SJCRH30 (cell line): ENCODE results near the gene DDX42. TPM values are rescaled to one million over a fixed set of nuclear protein-coding genes. Genes with fewer than 3 reads are reported as not detected.

Experiments used
- DNase-seq, 2 experiments: peaks; one replicate each; pipeline ENCODE4 v3.0.0-alpha.2; 2015 to 2020
- H3K27ac ChIP-seq: fragments of 250-450 bp; sonication (Bioruptor Pico); 2 replicates; pipeline ENCODE4 v1.5.1; 2020; ENCODE audit warnings: mild to moderate bottlenecking, moderate library complexity
- H3K27me3 ChIP-seq: fragments of 250-450 bp; sonication (Bioruptor Pico); 2 replicates; pipeline ENCODE4 v1.5.1; 2020; ENCODE audit warnings: mild to moderate bottlenecking, moderate library complexity
- H3K36me3 ChIP-seq: fragments of 250-450 bp; sonication (Bioruptor Pico); 2 replicates; pipeline ENCODE4 v1.5.1; 2020; ENCODE audit warnings: mild to moderate bottlenecking, moderate library complexity
- H3K4me1 ChIP-seq: fragments of 250-450 bp; sonication (Bioruptor Pico); 2 replicates; pipeline ENCODE4 v1.5.1; 2020; ENCODE audit warnings: mild to moderate bottlenecking, moderate library complexity
- H3K4me3 ChIP-seq: fragments of 250-450 bp; sonication (Bioruptor Pico); 2 replicates; pipeline ENCODE4 v1.5.1; 2020; ENCODE audit warnings: mild to moderate bottlenecking, moderate library complexity
- H3K9me3 ChIP-seq: fragments of 250-450 bp; sonication (Bioruptor Pico); replicated peaks from 2 replicates; pipeline ENCODE4 v1.5.1; 2020; ENCODE audit warnings: mild to moderate bottlenecking, moderate library complexity
- total RNA-seq: library from RNA; depleted of rRNA; stranded (reverse); fragments of >200 nt; shearing (Covaris generic); gene quantifications from 2 replicates; pipeline ENCODE4 v1.2.3, GENCODE V29; 2014

The DDX42 gene
- total RNA-seq, 1 experiment from 2014 or later = 78.7 TPM

DNA sequence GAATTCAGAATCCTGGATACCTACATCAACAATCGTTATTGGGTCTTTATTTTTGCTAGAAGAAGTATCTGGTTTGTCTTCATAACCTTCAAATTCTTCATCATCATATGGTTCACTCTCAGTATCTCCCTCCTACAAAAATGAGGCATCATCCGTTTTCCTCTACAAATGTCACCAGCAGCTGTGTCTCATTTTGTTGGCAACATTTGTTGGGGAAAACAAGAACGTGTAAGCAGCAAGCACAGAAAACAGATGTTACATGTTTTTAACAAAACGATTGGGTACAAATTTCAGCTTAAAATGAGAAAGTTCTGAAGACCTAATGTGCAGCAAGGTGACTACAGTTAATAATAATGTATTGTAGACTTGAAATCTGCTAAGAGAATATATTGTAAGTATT is 9.3 kb upstream of the DDX42 start:
- H3K4me1 ChIP-seq = no peaks in the 10 kb centered on the region
- H3K9me3 ChIP-seq = no peaks in the 10 kb centered on the region
- no peaks in the 10 kb centered on the region for H3K27me3 ChIP-seq
- no peak for DNase-seq
- H3K36me3 ChIP-seq = peaks cover 46% of the 10 kb centered on the region
- no peak overlapping the region for H3K4me3 ChIP-seq
- H3K27ac ChIP-seq = no peak overlapping the region

DNA sequence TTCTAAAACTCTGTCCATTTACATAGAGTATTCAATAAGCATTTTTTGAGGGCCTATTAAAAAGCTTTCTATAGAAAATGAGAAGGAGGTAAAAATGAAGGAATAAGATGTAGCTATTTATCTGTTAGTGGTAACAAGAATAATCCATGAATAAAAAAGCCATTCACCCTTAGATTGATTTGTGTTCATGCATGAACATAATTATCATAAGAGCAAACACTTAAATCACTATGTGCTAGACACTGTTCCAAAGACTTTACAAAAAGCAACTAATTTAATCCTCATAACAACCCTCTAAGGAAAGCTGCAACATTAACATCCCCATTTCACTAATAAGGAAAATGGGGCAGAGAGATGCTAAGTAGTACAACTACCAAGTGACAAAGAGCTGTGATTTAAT is 7.2 kb upstream of the DDX42 start:
- DNase-seq = no peak
- H3K4me3 ChIP-seq = no peak overlapping the region
- no peaks in the 10 kb centered on the region for H3K27me3 ChIP-seq
- H3K9me3 ChIP-seq = no peaks in the 10 kb centered on the region
- no peaks in the 10 kb centered on the region for H3K4me1 ChIP-seq
- no peak overlapping the region for H3K27ac ChIP-seq
- peaks cover 38% of the 10 kb centered on the region for H3K36me3 ChIP-seq

- Histone ChIP-seq H3K9me3 (no peaks in the 10 kb centered on the region), H3K4me3 (no peak overlapping the region), H3K27me3 (no peaks in the 10 kb centered on the region), H3K27ac (no peak overlapping the region), H3K36me3 (peaks cover 23% of the 10 kb centered on the region), H3K4me1 (no peaks in the 10 kb centered on the region)
- no peak for DNase-seq
Measured at GRCh38 chr17:63768433-63768832, 5.5 kb upstream of the DDX42 start.

DNA sequence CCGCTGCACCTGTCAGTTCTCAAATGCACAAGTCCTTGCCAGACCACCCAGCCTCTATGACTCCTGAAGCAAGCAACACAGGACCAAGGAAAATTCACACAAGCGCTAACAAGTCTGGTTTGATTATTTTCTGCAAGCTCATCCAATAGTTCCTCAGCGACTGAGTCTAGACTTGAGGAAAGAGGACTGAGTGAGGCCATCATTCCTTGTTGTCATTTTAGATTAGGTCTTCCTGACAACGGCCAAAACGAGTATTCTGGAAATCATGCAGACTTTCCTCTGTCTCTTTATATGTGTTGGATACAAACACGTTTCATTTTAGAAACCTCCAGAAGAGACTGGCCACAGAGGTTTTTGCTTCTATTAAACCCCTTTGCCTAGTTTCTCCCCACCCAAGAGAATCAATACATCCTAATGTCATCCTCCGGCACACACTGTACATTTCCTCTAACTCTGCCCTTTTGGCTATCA is 1.1 kb upstream of the DDX42 start:
- Histone ChIP-seq H3K36me3 (peaks cover 12% of the 10 kb centered on the region), H3K9me3 (no peaks in the 10 kb centered on the region)
- DNase-seq = peak; percentile 29 to 48

DNA sequence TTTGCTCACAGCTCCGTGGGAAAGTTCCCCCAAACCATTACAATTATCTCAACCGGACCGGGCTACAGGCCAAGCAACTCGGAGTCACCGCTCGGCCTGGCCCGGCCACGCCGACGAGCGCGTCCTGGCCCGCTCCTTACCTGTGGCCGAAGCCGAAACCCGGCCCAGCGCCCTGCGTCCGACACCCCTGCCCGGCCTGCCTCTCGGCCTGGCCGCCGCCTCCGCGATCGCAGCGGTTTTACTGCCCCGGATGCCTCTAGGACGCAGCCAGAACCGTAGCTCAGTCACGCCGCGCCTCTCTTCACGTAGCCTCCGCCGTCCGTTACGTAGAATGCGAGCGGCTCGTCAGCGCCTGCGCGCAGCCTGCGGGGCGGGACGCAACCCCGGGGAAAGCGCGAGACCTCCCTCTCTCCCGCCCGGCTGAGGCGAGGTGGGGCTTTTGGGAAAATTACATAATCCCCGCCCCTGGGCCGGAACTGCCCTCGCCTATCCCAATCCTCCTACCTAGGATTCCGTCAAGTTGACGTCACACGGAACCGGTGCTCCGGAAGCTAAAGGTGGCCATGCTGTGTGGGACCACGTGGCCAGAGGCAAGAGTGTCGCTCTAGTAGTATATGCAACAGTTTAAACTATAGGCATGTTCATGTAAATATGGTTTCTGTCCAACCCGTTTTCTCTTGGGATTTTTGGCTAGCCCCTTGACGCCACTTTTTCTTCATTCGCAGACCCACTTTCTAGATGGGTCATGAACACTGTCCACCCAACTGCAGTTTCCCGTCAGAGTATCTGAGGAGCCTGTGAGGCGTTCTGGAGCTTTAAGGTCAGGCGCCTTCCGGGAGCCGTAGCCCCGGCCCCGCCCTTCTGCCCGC is 464 bp upstream of the DDX42 start, which contains the start of gene CCDC47:
Gene CCDC47 (minus strand): TSS at position 326 of the 869 bp plus-strand sequence. CDS start 7,422 bp downstream, outside the sequence.
- Histone ChIP-seq H3K9me3 (no peaks in the 10 kb centered on the region), H3K4me3 (peak within 1 kb of the TSS; percentile 74), H3K4me1 (no peaks in the 10 kb centered on the region), H3K27ac (peak within 1 kb of the TSS; percentile 96), H3K36me3 (peaks cover 13% of the 10 kb centered on the region), H3K27me3 (no peaks in the 10 kb centered on the region)
- DNase-seq = peak; percentile 98 to 99

More for the DNA sequence above, 1.1 kb upstream of the DDX42 start:
- Histone ChIP-seq H3K27ac (peak overlapping the region; percentile 96), H3K4me3 (peak overlapping the region; percentile 74), H3K27me3 (no peaks in the 10 kb centered on the region), H3K4me1 (no peaks in the 10 kb centered on the region)

- DNase-seq = peak in 1 of 2 experiments; percentile 8
Measured at GRCh38 chr17:63774969-63775265, 947 bp downstream of the DDX42 start.

DNA sequence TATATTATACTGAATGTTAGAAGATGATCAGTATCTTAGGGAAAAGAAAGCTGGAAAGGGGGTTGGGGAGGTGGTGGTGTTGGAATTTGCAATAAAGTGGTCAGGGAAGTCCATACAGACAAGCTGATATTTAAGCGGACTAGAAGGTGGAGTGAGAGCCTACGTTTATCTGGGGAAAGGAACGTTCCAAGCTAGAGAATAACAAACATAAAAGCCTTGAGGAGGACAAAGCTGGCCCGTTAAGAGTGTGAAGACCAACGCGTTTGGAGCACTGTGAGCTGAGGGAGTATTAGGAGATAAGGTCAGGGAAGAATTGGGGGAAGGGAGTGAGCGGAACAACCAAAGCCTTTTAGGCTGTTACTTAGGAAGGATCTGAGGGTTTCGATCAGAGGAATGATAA is 1.4 kb downstream of the DDX42 start:
- peak in 1 of 2 experiments; percentile 2 for DNase-seq
- H3K9me3 ChIP-seq = no peaks in the 10 kb centered on the region
- H3K27ac ChIP-seq = no peak overlapping the region
- no peaks in the 10 kb centered on the region for H3K4me1 ChIP-seq
- H3K27me3 ChIP-seq = no peaks in the 10 kb centered on the region
- H3K36me3 ChIP-seq = peaks cover 15% of the 10 kb centered on the region
- H3K4me3 ChIP-seq = peak overlapping the region; percentile 74

More at GRCh38 chr17:63774969-63775265, 947 bp downstream of the DDX42 start:
- Histone ChIP-seq H3K4me1 (no peaks in the 10 kb centered on the region), H3K9me3 (no peaks in the 10 kb centered on the region), H3K4me3 (peak overlapping the region; percentile 74), H3K36me3 (peaks cover 13% of the 10 kb centered on the region), H3K27ac (peak overlapping the region; percentile 96; the same call in 1 of the 2 replicates), H3K27me3 (no peaks in the 10 kb centered on the region)

GRCh38 chr17:63780507-63780906 is 6.5 kb downstream of the DDX42 start:
- Histone ChIP-seq H3K27me3 (no peaks in the 10 kb centered on the region), H3K4me1 (no peaks in the 10 kb centered on the region), H3K36me3 (peaks cover 38% of the 10 kb centered on the region), H3K27ac (no peak overlapping the region), H3K4me3 (no peak overlapping the region), H3K9me3 (no peaks in the 10 kb centered on the region)
- peak; percentile 4 to 32 for DNase-seq

DNA sequence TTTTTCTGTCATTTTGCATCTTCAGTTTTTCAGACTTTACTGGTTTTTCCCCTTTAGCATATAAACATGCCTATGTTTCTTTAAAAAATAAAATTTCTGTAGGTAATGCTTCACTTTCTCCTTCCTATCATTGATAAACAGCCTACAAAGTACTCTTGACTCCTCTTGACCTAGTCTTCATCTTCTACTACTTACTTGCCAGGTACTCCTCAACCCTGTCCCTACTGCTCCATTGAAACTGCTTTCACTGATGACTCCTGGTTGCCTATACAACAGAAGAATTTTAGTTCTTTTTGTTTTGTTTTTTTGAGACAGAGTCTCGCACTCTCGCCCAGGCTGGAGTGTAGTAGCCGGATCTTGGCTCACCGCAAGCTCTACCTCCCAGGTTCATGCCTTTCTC is 7.0 kb downstream of the DDX42 start:
- no peak overlapping the region for H3K27ac ChIP-seq
- H3K27me3 ChIP-seq = no peaks in the 10 kb centered on the region
- no peaks in the 10 kb centered on the region for H3K9me3 ChIP-seq
- H3K36me3 ChIP-seq = peaks cover 37% of the 10 kb centered on the region
- H3K4me1 ChIP-seq = no peaks in the 10 kb centered on the region
- H3K4me3 ChIP-seq = no peak overlapping the region
- no peak for DNase-seq

GRCh38 chr17:63783522-63783921 is 9.6 kb downstream of the DDX42 start:
- DNase-seq = no peak
- H3K9me3 ChIP-seq = no peaks in the 10 kb centered on the region
- H3K4me3 ChIP-seq = no peak overlapping the region
- no peaks in the 10 kb centered on the region for H3K4me1 ChIP-seq
- no peak overlapping the region for H3K27ac ChIP-seq
- H3K36me3 ChIP-seq = peaks cover 43% of the 10 kb centered on the region
- H3K27me3 ChIP-seq = no peaks in the 10 kb centered on the region

DNA sequence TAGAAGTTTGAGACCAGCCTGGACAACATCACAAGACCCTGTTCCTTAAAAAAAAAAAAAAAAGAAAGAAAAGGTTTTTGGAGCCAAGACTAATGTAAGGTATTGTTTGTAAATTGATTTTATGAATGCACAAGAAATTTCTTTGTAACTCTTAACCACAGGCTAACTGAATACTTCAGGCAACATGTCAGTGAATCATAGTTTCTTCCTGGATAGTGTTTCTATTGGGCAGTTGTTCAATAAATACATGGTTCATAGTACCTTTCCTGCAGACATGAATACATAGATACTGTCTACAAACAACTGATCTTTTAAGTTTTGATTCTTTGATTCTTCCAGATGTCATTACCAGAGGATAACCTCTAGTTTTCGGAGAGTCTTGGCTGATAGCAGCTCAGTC is 11.6 kb downstream of the DDX42 start:
- Histone ChIP-seq H3K36me3 (peaks cover 55% of the 10 kb centered on the region), H3K4me3 (no peak overlapping the region), H3K27me3 (no peaks in the 10 kb centered on the region), H3K27ac (no peak overlapping the region), H3K4me1 (no peaks in the 10 kb centered on the region), H3K9me3 (no peaks in the 10 kb centered on the region)
- DNase-seq = no peak

- Histone ChIP-seq H3K4me3 (no peak overlapping the region), H3K36me3 (peaks cover 58% of the 10 kb centered on the region), H3K27me3 (no peaks in the 10 kb centered on the region), H3K9me3 (no peaks in the 10 kb centered on the region), H3K4me1 (no peaks in the 10 kb centered on the region), H3K27ac (no peak overlapping the region)
- no peak for DNase-seq
Measured at GRCh38 chr17:63786117-63786516, 12.1 kb downstream of the DDX42 start.

- Histone ChIP-seq H3K36me3 (peaks cover 65% of the 10 kb centered on the region), H3K27me3 (no peaks in the 10 kb centered on the region), H3K27ac (no peak overlapping the region), H3K9me3 (no peaks in the 10 kb centered on the region), H3K4me3 (no peak overlapping the region), H3K4me1 (no peaks in the 10 kb centered on the region)
- DNase-seq = no peak
Measured at GRCh38 chr17:63786971-63787711, 13.2 kb downstream of the DDX42 start.

- no peak overlapping the region for H3K27ac ChIP-seq
- H3K4me3 ChIP-seq = no peak overlapping the region
- peaks cover 68% of the 10 kb centered on the region for H3K36me3 ChIP-seq
- no peak for DNase-seq
- no peaks in the 10 kb centered on the region for H3K27me3 ChIP-seq
- H3K9me3 ChIP-seq = no peaks in the 10 kb centered on the region
- H3K4me1 ChIP-seq = no peaks in the 10 kb centered on the region
Measured at GRCh38 chr17:63790057-63790456, 16.1 kb downstream of the DDX42 start.

DNA sequence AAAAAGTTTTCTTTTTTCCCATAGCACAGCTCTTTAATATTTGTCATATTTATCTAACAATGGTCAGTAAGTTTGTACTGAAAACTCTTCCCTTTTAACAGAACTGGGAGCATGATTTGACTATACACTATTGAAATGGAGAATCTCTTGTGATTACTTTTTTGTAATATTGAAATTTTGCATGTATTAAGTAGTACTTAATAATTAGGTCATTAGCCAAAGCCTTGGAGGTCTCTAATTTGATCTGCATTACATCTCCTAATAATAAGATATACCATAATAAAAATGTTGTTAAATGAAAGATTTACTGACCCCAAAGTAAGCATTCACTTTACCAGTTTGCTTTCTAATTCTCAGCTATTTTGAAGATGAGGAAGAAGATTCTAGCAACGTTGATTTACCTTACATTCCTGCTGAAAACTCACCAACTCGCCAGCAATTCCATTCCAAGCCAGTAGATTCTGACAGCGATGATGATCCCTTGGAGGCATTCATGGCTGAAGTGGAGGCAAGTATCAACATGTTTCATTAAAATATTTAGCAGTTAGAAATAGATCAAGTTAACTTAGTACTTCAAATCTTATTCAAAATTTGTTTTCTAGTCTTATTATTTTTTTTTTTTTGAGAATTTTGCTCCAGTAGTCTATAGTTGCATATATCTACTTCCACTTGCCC is 18.2 kb downstream of the DDX42 start:
- peaks cover 73% of the 10 kb centered on the region for H3K36me3 ChIP-seq
- DNase-seq = no peak
- no peaks in the 10 kb centered on the region for H3K9me3 ChIP-seq
- no peaks in the 10 kb centered on the region for H3K4me1 ChIP-seq
- H3K4me3 ChIP-seq = no peak overlapping the region
- H3K27me3 ChIP-seq = no peaks in the 10 kb centered on the region
- H3K27ac ChIP-seq = no peak overlapping the region
